Endothelial cell of umbilical vein (primary cell): ENCODE data around the gene MGAT5. TPM values are rescaled to one million over a fixed set of nuclear protein-coding genes. Genes with fewer than 3 reads are reported as not detected.

Experiments
- BruUV-seq: library from RNA; stranded (reverse); fragments of 400-500 nt; replicated peaks from 2 replicates; lab custom pipeline; 2021; lab: Mats Ljungman, UMichigan
- CTCF ChIA-PET: fragments of 300-600, 350-600 bp; sonication (Branson Sonifier 250); formaldehyde crosslinking; loops from one replicate; lab custom pipeline; 2021; ENCODE audit warnings: antibody characterized with exemption, inconsistent platforms; lab: Charles Lee
- POLR2A ChIA-PET: fragments of 300-600, 350-600 bp; sonication (Branson Sonifier 250); formaldehyde crosslinking; loops from one replicate; lab custom pipeline; 2021; ENCODE audit warnings: antibody characterized with exemption, inconsistent platforms; lab: Charles Lee
- DNase-seq: peaks from one replicate; pipeline ENCODE4 v3.0.0-alpha.2; 2011; ENCODE audit warnings: low read depth, low spot score
- FAIRE-seq: peaks from 2 replicates; lab custom pipeline; 2011; peaks lifted over from hg19 to GRCh38; lab: Jason Lieb, UNC
- H2AFZ ChIP-seq: 2 replicates; pipeline ENCODE4 v1.6.0; 2012; ENCODE audit warnings: low read depth, low read length, control low read depth, inconsistent platforms
- H3K27ac ChIP-seq: 2 replicates; pipeline ENCODE4 v1.5.1; 2011; ENCODE audit warnings: low read depth, mild to moderate bottlenecking, control low read depth, low read length, moderate library complexity; ENCODE audit not compliant: insufficient read depth
- H3K27me3 ChIP-seq, 2 experiments: 2 replicates each; pipeline versions ENCODE4 v1.6.0 to v1.6.1; 2011; ENCODE audit warnings: low read length in 2 of 2, mixed read lengths in 1 of 2; ENCODE audit not compliant: control insufficient read depth in 2 of 2, insufficient read depth in 2 of 2
- H3K36me3 ChIP-seq, 2 experiments: 2 replicates in 1 of 2; 3 replicates in 1 of 2; pipeline ENCODE4 v1.5.1; 2011; ENCODE audit warnings: low read length in 2 of 2, mild to moderate bottlenecking in 1 of 2, moderate library complexity in 1 of 2; ENCODE audit not compliant: control insufficient read depth in 2 of 2, insufficient read depth in 2 of 2; ENCODE audit errors: extremely low read depth in 1 of 2
- H3K4me1 ChIP-seq: 3 replicates; pipeline ENCODE4 v1.5.1; 2011; ENCODE audit warnings: mild to moderate bottlenecking, low read length; ENCODE audit not compliant: control insufficient read depth, insufficient read depth; ENCODE audit errors: extremely low read depth
- H3K4me2 ChIP-seq: 2 replicates; pipeline ENCODE4 v1.6.1; 2011; ENCODE audit warnings: low read length, control low read depth, mixed read lengths; ENCODE audit not compliant: insufficient read depth
- H3K4me3 ChIP-seq, 3 experiments: fragments of 200-600 bp in 1 of 3; sonication (generic), shearing (Covaris generic) in 1 of 3; replicated peaks in 1 of 3; 2 replicates each; pipeline ENCODE4 v1.5.1; 2011 to 2016; ENCODE audit warnings: control low read depth in 3 of 3, low read length in 3 of 3, mild to moderate bottlenecking in 2 of 3, inconsistent platforms in 1 of 3, low read depth in 1 of 3, moderate library complexity in 1 of 3; ENCODE audit not compliant: insufficient read depth in 1 of 3
- H3K79me2 ChIP-seq: 2 replicates; pipeline ENCODE4 v1.6.0; 2012; ENCODE audit warnings: low read length, inconsistent platforms; ENCODE audit not compliant: control insufficient read depth, insufficient read depth
- H3K9ac ChIP-seq: replicated peaks from 2 replicates; pipeline ENCODE3; 2011; ENCODE audit warnings: low read length, control low read depth; ENCODE audit not compliant: insufficient read depth; ENCODE audit errors: extremely low read depth
- H3K9me1 ChIP-seq: replicated peaks from 3 replicates; pipeline ENCODE4 v1.6.0; 2011; ENCODE audit warnings: mild to moderate bottlenecking, low read length; ENCODE audit not compliant: control insufficient read depth, insufficient read depth; ENCODE audit errors: extremely low read depth
- H3K9me3 ChIP-seq: replicated peaks from 2 replicates; pipeline ENCODE4 v1.5.1; 2012; ENCODE audit warnings: low read length, inconsistent platforms; ENCODE audit not compliant: control insufficient read depth, insufficient read depth
- H4K20me1 ChIP-seq: replicated peaks from 2 replicates; pipeline ENCODE3; 2011; ENCODE audit warnings: mild to moderate bottlenecking, low read length; ENCODE audit not compliant: control insufficient read depth, insufficient read depth; ENCODE audit errors: extremely low read depth
- CTCF ChIP-seq, 2 donors: IDR thresholded peaks; 1 replicate in 1 of 2; 2 replicates in 1 of 2; pipeline ENCODE4 v1.5.1; 2011; ENCODE audit warnings: low read length in 2 of 2, mild to moderate bottlenecking in 2 of 2, moderate library complexity in 2 of 2, control low read depth in 1 of 2, inconsistent platforms in 1 of 2, low read depth in 1 of 2; ENCODE audit not compliant: insufficient read depth in 1 of 2; ENCODE audit errors: extremely low read depth in 1 of 2
- EZH2 ChIP-seq: IDR thresholded peaks from 2 replicates; pipeline ENCODE4 v1.6.1; 2012; ENCODE audit warnings: borderline replicate concordance, low read depth, mild to moderate bottlenecking, moderate library complexity, low read length, inconsistent platforms; ENCODE audit not compliant: severe bottlenecking
- FOS ChIP-seq: IDR thresholded peaks from 2 replicates; pipeline ENCODE4 v1.6.1; 2011; ENCODE audit warnings: mild to moderate bottlenecking, low read length, moderate library complexity, borderline replicate concordance; ENCODE audit not compliant: insufficient read depth
- GATA2 ChIP-seq: IDR thresholded peaks from 2 replicates; pipeline ENCODE4 v1.7.0; 2011; ENCODE audit warnings: low read depth, mild to moderate bottlenecking, moderate library complexity, mixed read lengths, low read length; ENCODE audit not compliant: insufficient read length, insufficient read depth
- JUN ChIP-seq: IDR thresholded peaks from 2 replicates; pipeline ENCODE4 v1.6.1; 2011; ENCODE audit warnings: borderline replicate concordance, low read depth; ENCODE audit not compliant: insufficient read length, insufficient read depth
- MAX ChIP-seq: IDR thresholded peaks from 2 replicates; pipeline ENCODE4 v1.6.1; 2011; ENCODE audit not compliant: insufficient read depth, insufficient read length
- MYC ChIP-seq: IDR thresholded peaks from one replicate; pipeline ENCODE4 v1.6.1; 2011; ENCODE audit warnings: mild to moderate bottlenecking, low read depth, low read length
- POLR2A ChIP-seq: IDR thresholded peaks from 2 replicates; pipeline ENCODE4 v1.6.1; 2012; ENCODE audit warnings: low read depth, mild to moderate bottlenecking, control low read depth, low read length
- POLR2AphosphoS5 ChIP-seq: IDR thresholded peaks from 2 replicates; pipeline ENCODE4 v1.6.1; 2012; ENCODE audit warnings: low read depth, mild to moderate bottlenecking, control low read depth, low read length, moderate library complexity; ENCODE audit not compliant: insufficient read depth
- dilution Hi-C: fragments of 300-500 bp; cut with MboI; formaldehyde crosslinking; loops from one replicate; pipeline ENCODE4 v1.15.0; 2019; ENCODE audit warnings: low sequenced_read_pairs; ENCODE audit not compliant: extremely low pct_ligation_motif_present
- intact Hi-C: fragments of 100-400 bp; cut with micrococcal nuclease; formaldehyde crosslinking; loops from one replicate; pipeline ENCODE4 v1.10.0; 2022
- polyA plus RNA-seq, 4 experiments: library from polyadenylated mRNA; depleted of rRNA in 3 of 4; stranded (reverse) in 3 of 4; unstranded in 1 of 4; fragments of >200 nt; gene quantifications; 2 replicates each; pipeline versions ENCODE4 v1.2.1 to v1.2.3, GENCODE V29; 2011 to 2012; ENCODE audit warnings: missing spikeins in 1 of 4
- total RNA-seq: library from RNA; stranded (reverse); gene quantifications from 2 replicates; pipeline ENCODE4 v1.2.3, GENCODE V29; 2021

The MGAT5 gene
- total and polyA plus RNA-seq, 2 donors (not counting 3 experiments of a cell fraction or from before 2014, with no cell fraction given): 17.7 to 84.1 TPM

GRCh38 chr2:134279417-134279816, 25.5 kb downstream of the MGAT5 start:
- intact Hi-C loops (no loop called here), dilution Hi-C loops (no loop called here)
- DNase-seq (no peak), FAIRE-seq (no peak)
- Histone ChIP-seq H3K27me3 (no peaks in the 10 kb centered on the region), H3K79me2 (no peaks in the 10 kb centered on the region), H3K4me1 (peaks cover 5% of the 10 kb centered on the region), H3K27ac (no peak overlapping the region), H3K4me2 (no peak overlapping the region), H4K20me1 (no peaks in the 10 kb centered on the region), H3K4me3 (no peak overlapping the region), H2AFZ (no peak overlapping the region), H3K9me3 (no peaks in the 10 kb centered on the region), H3K9ac (no peak overlapping the region), H3K36me3 (no peaks in the 10 kb centered on the region), H3K9me1 (no peaks in the 10 kb centered on the region)
- no TSS peak for BruUV-seq
- POLR2A ChIA-PET: no interaction called here
- CTCF ChIA-PET: interaction anchor here (0.8 to 1.7 kb wide), 3 partner anchors 10 to 34 kb away, joined by 3 to 6 read pairs (median 3); no protein-coding TSS in a partner anchor
- no peak for TF ChIP-seq JUN
- TF ChIP-seq MYC: no peak
- no peak for TF ChIP-seq POLR2AphosphoS5
- no peak for TF ChIP-seq MAX
- TF ChIP-seq CTCF (IDR thresholded peaks at IDR 0.05; ENCODE audit: extremely low read depth in 1 of 2, insufficient read depth in 1 of 2, low read depth in 1 of 2, low read length in 2 of 2): no peak
- TF ChIP-seq EZH2: no peak
- TF ChIP-seq FOS: no peak
- TF ChIP-seq GATA2: no peak
- no peak for TF ChIP-seq POLR2A
